Kidney (tissue), 14 donors: ENCODE measurements around the gene CD99. TPM values are rescaled to one million over a fixed set of nuclear protein-coding genes. Genes with fewer than 3 reads are reported as not detected.

Source experiments
- DNase-seq, 5 donors: peaks; one replicate each; pipeline ENCODE4 v3.0.0-alpha.2; 2013 to 2020
- FAIRE-seq: peaks from 2 replicates; lab custom pipeline; 2012; peaks lifted over from hg19 to GRCh38; lab: Jason Lieb, UNC
- H3K27ac ChIP-seq, 2 donors: one replicate each; pipeline ENCODE4 v1.7.0; 2013; ENCODE audit warnings: low read depth in 2 of 2, low read length in 2 of 2, inconsistent platforms in 1 of 2
- H3K27me3 ChIP-seq: one replicate; pipeline ENCODE4 v1.7.1; 2013; ENCODE audit warnings: low read length, inconsistent platforms; ENCODE audit not compliant: control insufficient read depth, insufficient read depth
- H3K36me3 ChIP-seq, 3 donors: one replicate each; pipeline versions ENCODE4 v1.7.0 to v1.7.1; 2013; ENCODE audit warnings: low read length in 3 of 3, control low read depth in 1 of 3, inconsistent platforms in 1 of 3; ENCODE audit not compliant: insufficient read depth in 3 of 3, control insufficient read depth in 2 of 3
- H3K4me1 ChIP-seq, 3 donors: one replicate each; pipeline versions ENCODE4 v1.7.0 to v1.7.1; 2013; ENCODE audit warnings: low read length in 3 of 3, inconsistent platforms in 1 of 3, low read depth in 1 of 3; ENCODE audit not compliant: control insufficient read depth in 2 of 3, insufficient read depth in 2 of 3
- H3K4me3 ChIP-seq, 3 donors: one replicate each; pipeline versions ENCODE4 v1.7.0 to v1.8.1; 2013; ENCODE audit warnings: low read length in 3 of 3, control low read depth in 1 of 3, inconsistent platforms in 1 of 3
- H3K9ac ChIP-seq, 3 donors: one replicate each; pipeline versions ENCODE4 v1.7.0 to v1.7.1; 2013; ENCODE audit warnings: low read length in 3 of 3, control low read depth in 1 of 3, inconsistent platforms in 1 of 3
- H3K9me3 ChIP-seq, 3 donors: one replicate each; pipeline versions ENCODE4 v1.7.0 to v1.7.1; 2013; ENCODE audit warnings: low read length in 3 of 3, control low read depth in 1 of 3, inconsistent platforms in 1 of 3; ENCODE audit not compliant: control insufficient read depth in 2 of 3, insufficient read depth in 1 of 3
- intact Hi-C: fragments of 100-400 bp; cut with DNase I; formaldehyde crosslinking; loops from one replicate; pipeline ENCODE4 v1.11.1; 2022
- polyA plus RNA-seq: library from polyadenylated mRNA; stranded (reverse); fragments of 350-450 nt; fragmentation: Illumina TruSeq; extraction: RNeasy Lipid Tissue Mini Kit (QIAGEN cat#74804); gene quantifications from one replicate; pipeline ENCODE4 v1.2.3, GENCODE V29; 2014; ENCODE audit warnings: low read depth, low replicate concordance; ENCODE audit not compliant: insufficient read depth
- total RNA-seq: library from RNA; stranded (reverse); fragmentation: NEBNext Ultra II Directional; extraction: Animal tissue kit (Norgen Biotek cat#: 25700); gene quantifications from one replicate; pipeline ENCODE4 v1.2.1, GENCODE V29; 2021
- TF ChIP-seq, protein P1 (sequence below): IDR thresholded peaks from 3 replicates; pipeline ENCODE4 v1.5.1; 2012; ENCODE audit warnings: mild to moderate bottlenecking, moderate library complexity, borderline replicate concordance; ENCODE audit not compliant: insufficient read depth; ENCODE audit errors: extremely low read depth
- donor health status: control.
- donor health status: control.
- donor health status: control.
- donor health status: control.
- donor health status: control.
- donor health status: DM: yes; HTN: yes; CAD: no.
- donor health status: Normal renal cell carcinoma (clear cell type).

Gene CD99
- total and polyA plus RNA-seq, 2 donors from 2014 or later, result 125 to 136 TPM

DNA sequence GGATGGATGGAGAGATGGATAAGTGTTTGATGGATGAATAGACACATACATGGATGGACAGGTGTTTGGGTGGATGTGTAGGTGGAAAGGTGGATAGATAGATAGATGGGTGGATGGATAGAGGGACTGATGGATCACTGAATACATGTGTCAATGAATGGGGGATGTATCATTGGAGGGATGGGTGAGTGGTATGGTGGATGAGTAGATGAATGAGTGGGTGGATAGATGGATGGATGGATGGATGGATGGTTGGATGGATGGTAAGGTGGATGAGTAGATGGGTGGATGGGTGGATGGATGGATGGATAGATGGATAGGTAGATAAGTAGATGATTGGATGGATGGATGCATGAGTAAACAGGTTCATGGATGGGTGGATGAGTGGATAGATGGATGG, 41.1 kb upstream of the CD99 start:
- intact Hi-C loops, result no loop called here
- TF ChIP-seq, protein P1, sequence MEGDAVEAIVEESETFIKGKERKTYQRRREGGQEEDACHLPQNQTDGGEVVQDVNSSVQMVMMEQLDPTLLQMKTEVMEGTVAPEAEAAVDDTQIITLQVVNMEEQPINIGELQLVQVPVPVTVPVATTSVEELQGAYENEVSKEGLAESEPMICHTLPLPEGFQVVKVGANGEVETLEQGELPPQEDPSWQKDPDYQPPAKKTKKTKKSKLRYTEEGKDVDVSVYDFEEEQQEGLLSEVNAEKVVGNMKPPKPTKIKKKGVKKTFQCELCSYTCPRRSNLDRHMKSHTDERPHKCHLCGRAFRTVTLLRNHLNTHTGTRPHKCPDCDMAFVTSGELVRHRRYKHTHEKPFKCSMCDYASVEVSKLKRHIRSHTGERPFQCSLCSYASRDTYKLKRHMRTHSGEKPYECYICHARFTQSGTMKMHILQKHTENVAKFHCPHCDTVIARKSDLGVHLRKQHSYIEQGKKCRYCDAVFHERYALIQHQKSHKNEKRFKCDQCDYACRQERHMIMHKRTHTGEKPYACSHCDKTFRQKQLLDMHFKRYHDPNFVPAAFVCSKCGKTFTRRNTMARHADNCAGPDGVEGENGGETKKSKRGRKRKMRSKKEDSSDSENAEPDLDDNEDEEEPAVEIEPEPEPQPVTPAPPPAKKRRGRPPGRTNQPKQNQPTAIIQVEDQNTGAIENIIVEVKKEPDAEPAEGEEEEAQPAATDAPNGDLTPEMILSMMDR, result no peak
- FAIRE-seq, result no peak
- no peak overlapping the region for H3K4me3 ChIP-seq
- H3K4me1 ChIP-seq, result peaks cover 0 to 1% (median 0%) of the 10 kb centered on the region in 3 donors
- H3K36me3 ChIP-seq, result no peaks in the 10 kb centered on the region
- H3K27ac ChIP-seq, result no peak overlapping the region
- no peaks in the 10 kb centered on the region for H3K9me3 ChIP-seq
- no peak for DNase-seq
- H3K9ac ChIP-seq, result no peak overlapping the region
- H3K27me3 ChIP-seq, result no peaks in the 10 kb centered on the region

DNA sequence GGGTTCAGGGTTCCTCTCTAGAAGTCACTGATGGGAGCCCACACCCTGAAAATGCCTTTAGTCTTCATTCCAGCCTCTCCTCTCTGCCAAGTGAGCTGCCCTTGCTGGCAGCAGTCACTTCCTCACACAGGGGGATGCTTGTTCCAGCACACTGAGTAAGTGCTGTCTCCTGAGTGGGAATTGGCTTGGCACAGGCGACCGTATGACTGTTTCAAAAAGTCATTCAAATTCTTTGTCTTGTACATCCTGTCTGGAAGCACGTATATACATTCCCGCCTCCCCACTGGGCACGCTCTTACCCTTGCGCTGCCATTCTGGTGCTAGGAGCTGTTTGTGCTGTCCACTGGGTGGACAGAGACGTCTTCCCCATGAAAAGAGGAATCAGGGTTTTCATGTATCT, 40.2 kb upstream of the CD99 start:
- Histone ChIP-seq H3K27ac (no peak overlapping the region), H3K9ac (no peak overlapping the region), H3K9me3 (no peaks in the 10 kb centered on the region), H3K4me1 (peaks cover 0 to 3% (median 2%) of the 10 kb centered on the region in 3 donors), H3K27me3 (no peaks in the 10 kb centered on the region), H3K4me3 (no peak overlapping the region), H3K36me3 (no peaks in the 10 kb centered on the region)
- DNase-seq (no peak), FAIRE-seq (no peak)
- intact Hi-C loops, result no loop called here
- TF ChIP-seq, protein P1, result no peak

DNA sequence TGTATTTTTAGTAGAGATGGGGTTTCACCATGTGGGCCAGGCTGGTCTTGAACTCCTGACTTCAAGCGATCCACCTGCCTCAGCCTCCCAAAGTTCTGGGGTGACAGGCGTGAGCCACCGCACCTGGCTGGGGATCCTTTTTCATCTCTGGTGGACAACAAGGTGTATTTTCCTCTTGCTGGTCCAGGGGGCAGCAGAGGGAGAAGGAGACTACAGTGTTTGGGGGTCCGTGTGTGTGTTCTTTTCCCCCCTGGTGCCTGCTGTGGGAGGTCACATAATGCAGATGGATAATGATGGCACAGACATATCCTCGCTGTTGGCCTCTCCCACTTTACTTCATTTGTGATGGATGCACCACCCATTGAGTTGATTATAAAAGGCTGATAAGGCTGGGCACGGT, 39.0 kb upstream of the CD99 start:
- H3K27me3 ChIP-seq, result no peaks in the 10 kb centered on the region
- intact Hi-C loops, result no loop called here
- H3K9ac ChIP-seq, result no peak overlapping the region
- no peak overlapping the region for H3K4me3 ChIP-seq
- no peak for DNase-seq
- no peak overlapping the region for H3K27ac ChIP-seq
- TF ChIP-seq, protein P1, result no peak
- no peaks in the 10 kb centered on the region for H3K9me3 ChIP-seq
- FAIRE-seq, result no peak
- no peaks in the 10 kb centered on the region for H3K36me3 ChIP-seq
- H3K4me1 ChIP-seq, result peaks cover 0 to 3% (median 2%) of the 10 kb centered on the region in 3 donors
